GM12878 (cell line): ENCODE data around the gene HNRNPM. TPM values are rescaled to one million over a fixed set of nuclear protein-coding genes. Genes with fewer than 3 reads are reported as not detected.

Source experiments
- ATAC-seq: fragments of 200-7000 bp; cut with Tn5 transposase; 3 replicates; pipeline ENCODE4 v1.9.1; 2020; ENCODE audit warnings: mild to moderate bottlenecking, moderate library complexity
- BruUV-seq: library from RNA; stranded (reverse); fragments of 400-500 nt; replicated peaks from 2 replicates; lab custom pipeline; 2021; lab: Mats Ljungman, UMichigan
- CTCF ChIA-PET: fragments of 300-600 bp; sonication (Branson Sonifier 250); formaldehyde crosslinking; extraction: SDS; loops from one replicate; lab custom pipeline; 2021; ENCODE audit warnings: inconsistent platforms; lab: Yijun Ruan, JAX
- POLR2A ChIA-PET: fragments of 350-600 bp; formaldehyde crosslinking; extraction: SDS; loops from one replicate; lab custom pipeline; 2021; ENCODE audit warnings: inconsistent platforms; lab: Charles Lee
- RAD21 ChIA-PET: fragments of 300-600 bp; sonication (Branson Sonifier 250); formaldehyde crosslinking; loops from one replicate; lab custom pipeline; 2023; ENCODE audit warnings: antibody characterized with exemption; ENCODE audit not compliant: unreplicated experiment; lab: Charles Lee
- SMC1A ChIA-PET: fragments of 300-600 bp; sonication (Branson Sonifier 250); formaldehyde crosslinking; loops from one replicate; lab custom pipeline; 2023; ENCODE audit not compliant: unreplicated experiment, uncharacterized antibody; lab: Charles Lee
- DNase-seq: peaks from one replicate; pipeline ENCODE4 v3.0.0-alpha.2; 2011; ENCODE audit warnings: low read depth, low spot score
- FAIRE-seq: peaks from 3 replicates; lab custom pipeline; 2011; peaks lifted over from hg19 to GRCh38; lab: Jason Lieb, UNC
- H2AFZ ChIP-seq: 2 replicates; pipeline ENCODE4 v1.6.0; 2011; ENCODE audit warnings: low read depth, low read length, control low read depth; ENCODE audit not compliant: control insufficient read depth
- H3K27ac ChIP-seq: 2 replicates; pipeline ENCODE4 v1.5.1; 2011; ENCODE audit warnings: control low read depth; ENCODE audit not compliant: control insufficient read depth, insufficient read depth
- H3K27me3 ChIP-seq, 2 experiments: replicated peaks in 1 of 2; 2 replicates each; pipeline versions ENCODE4 v1.6.0 to v1.6.1; 2011; ENCODE audit warnings: low read length in 1 of 2; ENCODE audit not compliant: control insufficient read depth in 2 of 2, insufficient read depth in 2 of 2
- H3K36me3 ChIP-seq, 2 experiments: 2 replicates each; pipeline ENCODE4 v1.5.1; 2011; ENCODE audit warnings: low read length in 1 of 2; ENCODE audit not compliant: control insufficient read depth in 2 of 2, insufficient read depth in 2 of 2
- H3K4me1 ChIP-seq: 2 replicates; pipeline ENCODE4 v1.6.1; 2011; ENCODE audit warnings: mild to moderate bottlenecking, low read length, moderate library complexity, mixed read lengths; ENCODE audit not compliant: control insufficient read depth, insufficient read depth
- H3K4me2 ChIP-seq: 2 replicates; pipeline ENCODE4 v1.6.0; 2011; ENCODE audit warnings: control low read depth; ENCODE audit not compliant: control insufficient read depth, insufficient read depth
- H3K4me3 ChIP-seq: fragments of 200-600 bp; sonication (generic); 2 replicates; pipeline ENCODE4 v1.5.1; 2016
- H3K79me2 ChIP-seq: 2 replicates; pipeline ENCODE4 v1.6.0; 2011; ENCODE audit warnings: low read length; ENCODE audit not compliant: control insufficient read depth, insufficient read depth
- H3K9ac ChIP-seq: 2 replicates; pipeline ENCODE4 v1.8.0; 2011; ENCODE audit warnings: low read length, control low read depth, mixed read lengths; ENCODE audit not compliant: control insufficient read depth, insufficient read depth
- H3K9me3 ChIP-seq: replicated peaks from 3 replicates; pipeline ENCODE4 v1.5.1; 2011; ENCODE audit warnings: mild to moderate bottlenecking, low read length; ENCODE audit not compliant: control insufficient read depth, insufficient read depth
- H4K20me1 ChIP-seq: 2 replicates; pipeline ENCODE4 v1.6.0; 2011; ENCODE audit not compliant: control insufficient read depth, insufficient read depth
- ATF7 ChIP-seq: fragments of 450-650 bp; IDR thresholded peaks from 2 replicates; pipeline ENCODE4 v1.6.1; 2016; ENCODE audit warnings: low read depth, mild to moderate bottlenecking
- CREB1 ChIP-seq: IDR thresholded peaks from 2 replicates; pipeline ENCODE4 v1.6.1; 2012; ENCODE audit warnings: low read depth, mild to moderate bottlenecking, inconsistent platforms
- FOXM1 ChIP-seq: IDR thresholded peaks from 2 replicates; pipeline ENCODE4 v1.6.1; 2012; ENCODE audit warnings: low read depth, mild to moderate bottlenecking, inconsistent platforms, low read length, moderate library complexity
- GABPA ChIP-seq: IDR thresholded peaks from 2 replicates; pipeline ENCODE4 v1.6.1; 2014; ENCODE audit warnings: antibody characterized with exemption, low read depth, mild to moderate bottlenecking, inconsistent platforms
- REST ChIP-seq: IDR thresholded peaks from 2 replicates; pipeline ENCODE4 v1.6.1; 2012; ENCODE audit warnings: mild to moderate bottlenecking, low read depth, low read length
- SUZ12 ChIP-seq: fragments of 200-600 bp; sonication (generic); IDR thresholded peaks from one replicate; pipeline ENCODE4 v1.6.1; 2018; ENCODE audit warnings: antibody characterized with exemption, mild to moderate bottlenecking; ENCODE audit not compliant: unreplicated experiment
- ZSCAN29 ChIP-seq: fragments of 450-650 bp; IDR thresholded peaks from 2 replicates; pipeline ENCODE4 v1.6.1; 2017; ENCODE audit warnings: mild to moderate bottlenecking, moderate library complexity
- WGBS: methylation state at CpG from one replicate; pipeline ENCODE4 v1.1.6; 2016; ENCODE audit warnings: low lambda C conversion rate; ENCODE audit not compliant: insufficient replicate concordance, insufficient coverage; ENCODE audit errors: missing lambda C conversion rate; 5-methylcytosine and 5-hydroxymethylcytosine counted together
- in situ Hi-C: fragments of 300-500 bp; cut with MboI; formaldehyde crosslinking; loops from 9 replicates; pipeline ENCODE4 v1.14.3; 2018; ENCODE audit warnings: mixed read lengths
- intact Hi-C: fragments of 100-400 bp; cut with micrococcal nuclease; formaldehyde crosslinking; loops from one replicate; pipeline ENCODE4 v1.14.2; 2022; ENCODE audit not compliant: unreplicated experiment
- polyA plus RNA-seq, 11 experiments: library from polyadenylated mRNA; depleted of rRNA in 4 of 11; unstranded in 6 of 11; stranded (reverse) in 5 of 11; fragments of >200 nt; fragmentation: Nextera tagmentation in 4 of 11; fragmentation: Illumina TruSeq in 1 of 11; extraction: Ambion mirVana in 4 of 11; extraction: Trizol in 1 of 11; gene quantifications; 1 replicate in 1 of 11; 2 replicates in 10 of 11; pipeline versions ENCODE4 v1.2.1 to v1.2.3, GENCODE V29; 2011 to 2016; ENCODE audit warnings: inconsistent platforms in 2 of 11, missing spikeins in 2 of 11, low read depth in 1 of 11
- total RNA-seq, 4 experiments: library from RNA; depleted of rRNA in 3 of 4; stranded (reverse); fragments of >200 nt in 3 of 4; fragmentation: Illumina TruSeq in 1 of 4; extraction: Trizol in 1 of 4; gene quantifications; 2 replicates each; pipeline versions ENCODE4 v1.2.1 to v1.2.3, GENCODE V29; 2013 to 2021
- TF ChIP-seq, protein P1 (sequence below): fragments of 450-650 bp; formaldehyde crosslinking; IDR thresholded peaks from 2 replicates; pipeline ENCODE4 v1.5.0; 2022; ENCODE audit warnings: mild to moderate bottlenecking, missing genetic modification characterization
- TF ChIP-seq, protein P2 (sequence below), 3 experiments: IDR thresholded peaks in 2 of 3; conservative IDR thresholded peaks in 1 of 3; 2 replicates each; pipeline ENCODE4 v1.5.1; 2011; ENCODE audit warnings: low read depth in 3 of 3, low read length in 3 of 3, mild to moderate bottlenecking in 3 of 3, control low read depth in 2 of 3, moderate library complexity in 2 of 3, inconsistent platforms in 1 of 3, mixed read lengths in 1 of 3; ENCODE audit not compliant: control insufficient read depth in 2 of 3, insufficient read depth in 1 of 3; ENCODE audit errors: extremely low read depth in 1 of 3

Gene HNRNPM
- total and polyA plus RNA-seq, 10 of the 15 experiments (the other 5 are each of a cell fraction or from before 2014, with no cell fraction given) = 14.3 to 415 (median 198) TPM

DNA sequence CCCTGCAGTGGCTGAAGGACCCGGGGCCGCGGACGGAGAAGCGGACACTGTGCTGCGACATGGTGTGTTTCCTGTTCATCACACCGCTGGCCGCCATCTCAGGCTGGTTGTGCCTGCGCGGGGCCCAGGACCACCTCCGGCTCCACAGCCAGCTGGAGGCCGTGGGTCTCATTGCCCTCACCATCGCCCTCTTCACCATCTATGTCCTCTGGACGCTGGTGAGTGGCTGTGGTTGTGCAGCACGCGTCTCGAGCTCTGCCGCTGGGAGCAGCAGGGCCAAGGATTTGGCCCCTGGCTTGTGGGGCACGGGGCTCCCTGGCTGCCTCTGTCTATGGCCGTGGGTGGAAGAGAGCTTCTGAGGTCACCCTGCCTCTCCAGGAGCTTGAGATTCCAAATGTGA is 14.1 kb upstream of the HNRNPM start:
- Histone ChIP-seq H3K36me3 (no peaks in the 10 kb centered on the region), H2AFZ (no peak overlapping the region), H3K4me3 (no peak overlapping the region), H3K4me1 (no peaks in the 10 kb centered on the region), H3K9me3 (no peaks in the 10 kb centered on the region), H3K9ac (no peak overlapping the region), H4K20me1 (no peaks in the 10 kb centered on the region), H3K27ac (no peak overlapping the region), H3K4me2 (no peak overlapping the region), H3K79me2 (no peaks in the 10 kb centered on the region), H3K27me3 (no peaks in the 10 kb centered on the region)
- BruUV-seq = no TSS peak
- ChIA-PET RAD21 (no interaction called here), CTCF (no interaction called here), POLR2A (no interaction called here), SMC1A (no interaction called here)
- FAIRE-seq = no peak
- TF ChIP-seq, protein P1, sequence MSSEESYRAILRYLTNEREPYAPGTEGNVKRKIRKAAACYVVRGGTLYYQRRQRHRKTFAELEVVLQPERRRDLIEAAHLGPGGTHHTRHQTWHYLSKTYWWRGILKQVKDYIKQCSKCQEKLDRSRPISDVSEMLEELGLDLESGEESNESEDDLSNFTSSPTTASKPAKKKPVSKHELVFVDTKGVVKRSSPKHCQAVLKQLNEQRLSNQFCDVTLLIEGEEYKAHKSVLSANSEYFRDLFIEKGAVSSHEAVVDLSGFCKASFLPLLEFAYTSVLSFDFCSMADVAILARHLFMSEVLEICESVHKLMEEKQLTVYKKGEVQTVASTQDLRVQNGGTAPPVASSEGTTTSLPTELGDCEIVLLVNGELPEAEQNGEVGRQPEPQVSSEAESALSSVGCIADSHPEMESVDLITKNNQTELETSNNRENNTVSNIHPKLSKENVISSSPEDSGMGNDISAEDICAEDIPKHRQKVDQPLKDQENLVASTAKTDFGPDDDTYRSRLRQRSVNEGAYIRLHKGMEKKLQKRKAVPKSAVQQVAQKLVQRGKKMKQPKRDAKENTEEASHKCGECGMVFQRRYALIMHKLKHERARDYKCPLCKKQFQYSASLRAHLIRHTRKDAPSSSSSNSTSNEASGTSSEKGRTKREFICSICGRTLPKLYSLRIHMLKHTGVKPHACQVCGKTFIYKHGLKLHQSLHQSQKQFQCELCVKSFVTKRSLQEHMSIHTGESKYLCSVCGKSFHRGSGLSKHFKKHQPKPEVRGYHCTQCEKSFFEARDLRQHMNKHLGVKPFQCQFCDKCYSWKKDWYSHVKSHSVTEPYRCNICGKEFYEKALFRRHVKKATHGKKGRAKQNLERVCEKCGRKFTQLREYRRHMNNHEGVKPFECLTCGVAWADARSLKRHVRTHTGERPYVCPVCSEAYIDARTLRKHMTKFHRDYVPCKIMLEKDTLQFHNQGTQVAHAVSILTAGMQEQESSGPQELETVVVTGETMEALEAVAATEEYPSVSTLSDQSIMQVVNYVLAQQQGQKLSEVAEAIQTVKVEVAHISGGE (CRISPR knock-in tag) = no peak
- TF ChIP-seq CREB1 (no peak), SUZ12 (no peak)
- no peak for DNase-seq
- WGBS = 86% methylated on average over 15 of the region's 20 CpGs
- in situ Hi-C loops (no loop called here), intact Hi-C loops (no loop called here)
- no peak for ATAC-seq

DNA sequence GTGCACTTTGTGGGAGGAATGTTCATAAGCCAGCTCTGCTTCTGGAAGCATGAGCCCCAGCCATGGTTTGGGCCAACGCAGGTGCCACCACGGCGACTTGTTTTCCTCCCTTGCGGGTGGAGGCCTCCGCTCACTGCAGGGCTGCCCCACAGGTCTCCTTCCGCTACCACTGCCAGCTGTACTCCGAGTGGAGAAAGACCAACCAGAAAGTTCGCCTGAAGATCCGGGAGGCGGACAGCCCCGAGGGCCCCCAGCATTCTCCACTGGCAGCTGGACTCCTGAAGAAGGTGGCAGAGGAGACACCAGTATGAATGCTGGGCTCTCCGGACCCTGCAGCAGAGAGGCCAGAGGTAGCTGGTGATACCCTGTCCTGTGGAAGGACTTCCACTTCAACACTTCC is 6.5 kb upstream of the HNRNPM start:
- Histone ChIP-seq H3K27me3 (no peaks in the 10 kb centered on the region), H3K4me2 (no peak overlapping the region), H4K20me1 (no peaks in the 10 kb centered on the region), H3K9ac (no peak overlapping the region), H3K36me3 (no peaks in the 10 kb centered on the region), H3K4me1 (no peaks in the 10 kb centered on the region), H2AFZ (no peak overlapping the region), H3K79me2 (no peaks in the 10 kb centered on the region), H3K9me3 (no peaks in the 10 kb centered on the region), H3K4me3 (no peak overlapping the region), H3K27ac (no peak overlapping the region)
- ChIA-PET CTCF (interaction anchor here (0.5 kb wide), 1 partner anchor 19 kb away, joined by 3 read pairs; no protein-coding TSS in a partner anchor), SMC1A (no interaction called here), RAD21 (no interaction called here), POLR2A (no interaction called here)
- BruUV-seq = no TSS peak
- no peak for ATAC-seq
- intact Hi-C loops = no loop called here
- 95% methylated on average over 12 of the region's 12 CpGs for WGBS
- FAIRE-seq = no peak
- DNase-seq = no peak
- in situ Hi-C loops = no loop called here
- no peak for TF ChIP-seq FOXM1
- TF ChIP-seq ZSCAN29 = no peak
- TF ChIP-seq GABPA = no peak
- no peak for TF ChIP-seq REST
- no peak for TF ChIP-seq ATF7
- TF ChIP-seq, protein P2, sequence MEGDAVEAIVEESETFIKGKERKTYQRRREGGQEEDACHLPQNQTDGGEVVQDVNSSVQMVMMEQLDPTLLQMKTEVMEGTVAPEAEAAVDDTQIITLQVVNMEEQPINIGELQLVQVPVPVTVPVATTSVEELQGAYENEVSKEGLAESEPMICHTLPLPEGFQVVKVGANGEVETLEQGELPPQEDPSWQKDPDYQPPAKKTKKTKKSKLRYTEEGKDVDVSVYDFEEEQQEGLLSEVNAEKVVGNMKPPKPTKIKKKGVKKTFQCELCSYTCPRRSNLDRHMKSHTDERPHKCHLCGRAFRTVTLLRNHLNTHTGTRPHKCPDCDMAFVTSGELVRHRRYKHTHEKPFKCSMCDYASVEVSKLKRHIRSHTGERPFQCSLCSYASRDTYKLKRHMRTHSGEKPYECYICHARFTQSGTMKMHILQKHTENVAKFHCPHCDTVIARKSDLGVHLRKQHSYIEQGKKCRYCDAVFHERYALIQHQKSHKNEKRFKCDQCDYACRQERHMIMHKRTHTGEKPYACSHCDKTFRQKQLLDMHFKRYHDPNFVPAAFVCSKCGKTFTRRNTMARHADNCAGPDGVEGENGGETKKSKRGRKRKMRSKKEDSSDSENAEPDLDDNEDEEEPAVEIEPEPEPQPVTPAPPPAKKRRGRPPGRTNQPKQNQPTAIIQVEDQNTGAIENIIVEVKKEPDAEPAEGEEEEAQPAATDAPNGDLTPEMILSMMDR (IDR thresholded peaks at IDR 0.05 in 2 of 3, conservative IDR thresholded peaks at IDR 0.05 in 1 of 3; ENCODE audit: control insufficient read depth in 2 of 3, extremely low read depth in 1 of 3, insufficient read depth in 1 of 3, low read depth in 3 of 3, low read length in 3 of 3) = no peak
